Putamen (tissue), 1 donor: ENCODE measurements around the gene SCFD1.
"Not testable (repeated sequence)": the region's sequence is repeated elsewhere in the genome, so short reads cannot be mapped to it uniquely, and the experiment has no call there.

Source experiments
- DNase-seq: peaks from one replicate; pipeline ENCODE4 v3.0.0-alpha.2; 2016; ENCODE audit warnings: low spot score

Gene SCFD1

DNA sequence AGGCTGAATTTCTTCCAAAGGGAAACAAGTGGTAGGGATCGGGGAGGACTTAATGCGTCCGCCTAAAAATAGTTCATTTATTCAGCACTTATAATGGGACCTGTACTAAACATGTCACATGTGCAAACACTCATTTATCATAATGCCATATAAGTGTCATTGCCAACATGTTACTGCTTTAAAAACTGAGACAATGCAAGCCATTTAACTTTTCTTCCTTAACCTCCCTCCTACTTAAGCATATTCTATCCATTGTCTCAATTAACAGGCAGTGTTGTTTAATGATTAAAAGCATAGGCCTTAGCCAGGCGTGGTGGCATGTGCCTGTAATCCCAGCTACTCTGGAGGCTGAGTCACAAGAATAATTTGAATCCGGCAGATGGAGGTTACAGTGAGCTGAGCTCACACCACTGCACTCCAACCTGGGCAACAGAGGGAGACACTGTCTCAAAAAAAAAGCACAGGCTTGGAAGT is 13.5 kb upstream of the SCFD1 start:
- no peak for DNase-seq

DNA sequence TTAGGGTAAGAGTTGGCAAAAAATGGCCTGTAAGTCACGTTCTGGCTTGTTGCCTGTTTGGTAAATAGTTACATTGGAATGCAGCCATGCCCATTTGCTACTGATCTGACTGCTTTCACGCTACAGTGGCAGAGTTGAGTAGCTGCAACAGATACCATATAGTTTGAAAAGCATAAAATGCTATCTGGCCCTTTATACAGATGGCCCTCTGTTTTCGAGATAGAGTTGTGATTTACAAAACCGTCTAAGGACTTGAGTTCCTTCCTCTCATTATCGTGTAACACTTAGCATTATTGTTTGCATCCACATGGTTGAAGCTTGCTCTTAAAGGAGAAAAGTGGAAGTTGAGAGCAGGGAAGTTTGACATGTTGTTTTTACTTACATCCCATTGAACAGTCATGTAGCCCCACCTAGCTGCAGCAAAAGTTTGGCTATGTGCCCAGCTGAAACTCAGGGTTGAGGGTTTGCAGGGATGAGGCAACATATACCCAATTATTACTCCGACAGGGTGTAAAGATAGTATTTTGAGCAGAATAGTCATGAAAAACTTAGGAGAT is 11.3 kb upstream of the SCFD1 start:
- DNase-seq = peak; percentile 45

DNA sequence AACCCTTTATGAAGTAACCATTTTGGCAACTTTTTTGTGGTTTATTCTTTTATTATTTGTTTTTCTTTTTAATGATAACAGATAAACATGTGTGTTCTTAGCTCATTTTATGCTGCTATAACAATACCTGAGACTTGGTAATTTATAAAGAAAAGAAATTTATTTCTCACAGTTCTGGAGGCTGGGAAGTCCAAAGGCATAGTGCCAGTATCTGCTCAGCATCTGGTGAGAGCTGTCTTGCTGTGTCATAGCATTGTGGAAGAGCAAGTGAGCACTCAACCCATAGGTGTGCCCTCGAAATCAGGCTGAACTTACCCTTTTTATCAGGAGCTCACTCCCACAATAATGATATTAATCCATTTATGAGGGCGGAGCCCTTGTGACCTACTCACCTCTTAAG is 8.0 kb upstream of the SCFD1 start:
- no peak for DNase-seq

DNA sequence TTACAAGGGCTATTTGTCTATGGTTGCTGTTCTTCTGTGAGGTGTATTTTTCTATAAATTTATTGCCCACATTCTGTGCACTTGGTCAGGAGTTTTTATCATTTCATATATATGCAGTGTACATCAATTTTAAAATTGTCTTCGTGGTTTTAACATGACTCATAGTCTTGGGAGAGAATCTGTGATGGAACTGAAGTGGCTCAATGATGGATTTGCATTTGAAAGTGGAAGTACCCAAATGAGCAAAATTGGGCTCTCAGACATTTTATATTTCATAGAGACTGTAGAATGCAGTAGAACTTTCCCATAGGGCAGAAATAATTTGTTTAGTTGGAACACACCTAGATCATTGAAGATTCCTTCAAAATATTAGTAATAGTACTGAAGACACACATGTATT is 1.9 kb upstream of the SCFD1 start:
- DNase-seq = no peak

DNA sequence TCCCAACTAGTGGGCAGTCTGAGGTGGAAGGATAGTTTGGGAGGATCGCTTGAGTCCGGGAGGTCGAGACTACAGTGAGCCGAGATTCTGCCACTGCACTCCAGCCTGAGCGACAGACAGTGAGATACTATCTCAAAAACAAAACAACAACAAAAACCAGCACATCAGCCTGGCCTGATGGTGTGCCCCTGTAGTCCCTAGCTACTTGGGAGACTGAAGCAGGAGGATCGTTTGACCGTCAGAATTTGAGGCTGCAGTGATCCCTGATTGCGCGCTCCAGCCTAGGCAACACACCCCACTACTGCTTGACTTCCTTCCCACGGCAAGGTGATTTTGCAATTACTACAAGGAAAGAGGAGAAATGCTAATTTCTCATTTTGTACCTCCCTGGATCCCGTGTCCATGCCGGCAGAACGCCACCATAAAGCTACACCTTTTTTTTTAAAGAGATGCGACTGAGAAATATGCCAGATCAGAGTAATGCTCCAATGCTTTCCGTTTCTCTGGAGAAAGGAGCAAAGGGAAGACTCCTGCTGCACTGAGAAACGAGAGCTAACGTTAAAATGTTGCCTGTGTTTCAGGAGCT is 672 bp upstream of the SCFD1 start:
- peak; percentile 28 for DNase-seq

DNA sequence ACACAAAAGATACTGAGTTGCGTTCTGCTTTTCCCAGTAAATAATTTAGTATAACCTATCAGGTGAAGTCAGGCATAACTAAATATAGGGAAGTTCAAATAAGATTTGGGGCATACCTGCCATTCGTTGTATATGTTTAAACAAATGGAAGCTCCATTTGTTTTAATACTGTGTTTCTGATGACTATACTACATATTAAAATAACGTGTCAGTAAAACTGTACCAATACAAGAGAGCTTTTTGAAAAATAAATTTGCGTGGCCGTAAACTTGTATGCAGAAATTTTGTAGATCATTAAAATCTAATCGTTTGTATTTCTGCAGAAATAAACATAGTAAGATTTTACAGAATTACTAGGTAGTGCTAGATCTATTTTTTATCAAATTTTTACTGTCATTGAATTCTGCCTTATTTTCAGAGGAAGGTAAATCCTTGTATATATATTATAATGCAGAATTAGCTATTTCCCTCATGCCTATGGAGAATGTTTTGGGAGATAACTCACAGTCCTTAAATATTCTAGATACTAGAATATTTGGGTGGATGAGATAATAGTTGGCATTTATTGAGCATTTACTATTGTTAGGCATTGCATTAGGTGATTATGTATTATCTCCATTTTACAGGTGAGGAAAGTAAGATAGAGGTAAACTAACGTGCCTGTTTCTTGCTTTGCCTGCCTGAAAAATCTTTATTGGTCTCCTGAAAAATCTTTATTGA is 1.5 kb downstream of the SCFD1 start:
- no peak for DNase-seq

DNA sequence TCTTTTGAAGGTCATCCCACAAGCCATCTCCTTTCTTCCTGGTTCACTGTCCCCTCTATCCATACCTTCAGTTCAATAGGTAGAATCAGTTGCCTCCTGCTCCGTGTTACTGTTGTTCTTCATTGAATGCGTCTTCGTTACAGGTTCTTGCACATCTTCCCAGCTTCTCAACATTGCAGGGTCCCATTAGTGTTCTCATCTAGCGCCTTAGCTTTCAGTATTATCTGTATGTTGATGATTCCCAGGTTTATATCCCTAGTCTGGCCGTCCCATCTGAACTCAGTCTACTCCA is 2.0 kb downstream of the SCFD1 start:
- no peak for DNase-seq

DNA sequence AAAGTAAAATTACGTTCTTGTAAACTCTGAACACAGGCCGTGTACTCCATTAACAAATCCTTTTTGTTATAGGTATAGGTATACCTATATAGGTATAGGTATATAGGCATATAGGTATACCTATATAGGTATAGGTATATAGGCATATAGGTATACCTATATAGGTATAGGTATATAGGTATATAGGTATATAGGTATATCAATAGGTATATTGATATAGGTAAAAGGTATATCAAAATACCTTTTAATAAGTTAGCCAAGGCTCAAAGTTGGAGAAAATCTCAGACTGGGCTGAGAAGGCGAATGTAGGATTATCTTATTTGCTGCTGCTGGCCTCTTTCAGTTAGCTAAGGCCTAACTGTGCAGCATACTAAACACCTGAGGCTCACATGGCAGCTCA is 3.4 kb downstream of the SCFD1 start:
- no peak for DNase-seq

DNA sequence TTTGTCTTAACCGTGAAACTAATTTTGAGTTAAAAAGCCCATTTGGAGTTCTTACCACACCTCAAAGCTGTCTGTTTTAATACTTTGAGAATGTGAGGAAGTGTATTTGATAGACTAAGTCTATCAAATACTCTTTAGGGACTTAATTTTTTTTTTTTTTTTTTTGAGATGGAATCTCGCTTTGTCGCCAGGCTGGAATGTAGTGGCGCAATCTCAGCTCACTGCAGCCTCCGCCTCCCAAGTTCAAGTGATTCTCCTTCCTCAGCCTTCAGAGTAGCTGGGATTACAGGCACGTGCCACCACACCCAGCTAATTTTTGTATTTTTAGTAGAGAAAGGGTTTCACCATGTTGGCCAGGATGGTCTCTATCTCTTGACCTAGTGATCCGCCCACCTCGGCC is 7.3 kb downstream of the SCFD1 start:
- DNase-seq = not testable (repeated sequence)

DNA sequence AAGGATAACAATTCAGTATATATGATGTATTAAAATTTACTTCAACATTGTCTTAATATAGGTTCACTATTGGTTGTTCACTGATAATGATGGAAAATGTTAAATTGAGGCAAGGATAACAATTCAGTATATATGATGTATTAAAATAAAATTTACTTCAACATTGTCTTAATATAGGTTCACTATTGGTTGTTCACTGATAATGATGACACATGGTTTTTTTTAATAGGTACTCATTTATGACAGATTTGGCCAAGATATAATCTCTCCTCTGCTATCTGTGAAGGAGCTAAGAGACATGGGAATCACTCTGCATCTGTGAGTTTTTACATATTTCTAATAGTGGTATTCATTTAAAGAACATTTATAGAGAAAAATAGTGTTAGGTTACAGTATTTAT is 8.1 kb downstream of the SCFD1 start:
- no peak for DNase-seq

DNA sequence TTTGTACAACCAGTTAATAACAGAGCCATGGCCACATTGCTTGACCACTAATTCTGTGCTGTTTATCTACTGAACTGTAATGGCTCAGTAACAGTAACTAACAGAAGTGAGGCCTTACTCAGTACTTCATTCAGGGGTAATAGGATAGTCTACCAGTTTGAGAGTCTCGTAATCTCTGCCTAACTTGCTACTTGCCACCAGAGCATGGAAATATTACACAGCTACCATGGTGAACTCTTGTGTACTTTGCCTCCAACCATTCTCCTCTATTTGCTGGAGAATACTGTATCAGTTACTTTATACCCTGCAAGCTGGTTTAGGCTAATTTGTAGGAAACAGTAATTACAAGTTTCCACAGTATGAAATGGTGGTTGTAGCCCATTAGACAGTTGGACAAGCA is 10.6 kb downstream of the SCFD1 start:
- no peak for DNase-seq

DNA sequence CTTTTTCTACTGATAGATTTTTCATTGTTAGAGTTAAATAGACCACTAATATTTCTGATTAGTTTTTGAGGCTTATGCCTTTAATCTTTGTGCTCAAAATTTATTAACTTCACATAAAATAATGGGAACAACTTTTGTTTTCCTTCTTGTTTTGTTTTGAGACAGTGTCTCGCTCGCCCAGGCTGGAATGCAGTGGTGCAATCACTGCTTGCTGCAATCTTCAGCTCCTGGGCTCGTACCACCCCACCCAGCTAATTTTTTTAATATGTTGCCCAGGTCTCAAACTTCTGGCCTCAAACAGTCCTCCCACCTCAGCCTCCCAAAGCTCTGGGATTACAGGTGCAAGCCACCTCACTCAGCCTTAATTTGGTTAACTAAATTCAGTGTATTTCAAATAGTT is 16.8 kb downstream of the SCFD1 start:
- DNase-seq = no peak

DNA sequence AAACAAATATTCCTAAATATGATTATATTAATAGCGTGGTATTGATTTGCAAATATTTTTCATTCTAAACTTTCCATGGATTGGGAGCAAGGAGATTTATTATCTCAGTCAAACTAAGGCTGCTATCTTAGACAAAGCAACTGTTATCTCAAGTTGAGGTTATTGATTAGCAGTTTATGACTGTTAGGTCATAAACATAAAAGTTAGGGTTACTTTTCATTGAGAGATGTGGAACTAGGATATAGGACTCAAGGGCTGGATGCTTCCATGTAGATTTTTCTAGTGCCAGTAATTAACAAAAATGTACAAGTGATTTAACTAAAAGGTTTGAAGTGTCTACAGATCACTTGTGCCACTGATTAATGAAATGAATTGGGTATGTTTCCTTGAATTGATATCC is 19.1 kb downstream of the SCFD1 start:
- no peak for DNase-seq

DNA sequence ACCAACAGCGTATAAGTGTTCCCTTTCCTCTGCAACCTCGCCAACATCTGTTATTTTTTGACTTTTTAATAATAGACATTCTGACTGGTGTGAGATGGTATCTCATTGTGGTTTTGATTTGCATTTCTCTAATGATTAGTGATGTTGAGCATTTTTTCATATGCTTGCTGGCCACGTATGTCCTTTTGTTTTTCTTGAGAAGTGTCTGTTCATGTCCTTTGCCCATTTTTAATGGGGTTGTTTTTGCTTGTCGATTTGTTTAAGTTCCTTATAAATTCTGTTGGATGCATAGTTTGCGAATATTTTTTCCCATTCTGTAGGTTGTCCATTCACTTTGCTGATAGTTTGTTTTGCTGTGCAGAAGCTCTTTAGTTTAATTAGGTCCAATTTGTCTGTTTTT is 22.3 kb downstream of the SCFD1 start:
- not testable (repeated sequence) for DNase-seq

DNA sequence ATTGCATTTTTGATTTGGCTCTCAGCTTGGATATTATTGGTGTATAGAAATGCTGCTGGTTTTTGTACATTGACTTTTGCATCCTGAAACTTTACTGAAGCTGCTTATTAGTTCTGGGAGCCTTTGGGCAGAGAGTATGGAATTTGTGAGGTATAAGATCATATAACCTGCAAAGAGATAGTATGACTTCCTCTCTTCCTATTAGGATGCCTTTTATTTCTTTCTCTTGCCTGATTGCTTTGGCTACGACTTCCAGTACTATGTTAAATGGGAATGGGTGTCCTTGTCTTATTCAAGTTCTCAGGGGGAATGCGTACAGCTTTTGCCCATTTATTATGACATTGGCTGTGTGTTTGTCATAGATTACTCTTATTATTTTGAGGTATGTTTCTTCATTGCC is 23.5 kb downstream of the SCFD1 start:
- no peak for DNase-seq

DNA sequence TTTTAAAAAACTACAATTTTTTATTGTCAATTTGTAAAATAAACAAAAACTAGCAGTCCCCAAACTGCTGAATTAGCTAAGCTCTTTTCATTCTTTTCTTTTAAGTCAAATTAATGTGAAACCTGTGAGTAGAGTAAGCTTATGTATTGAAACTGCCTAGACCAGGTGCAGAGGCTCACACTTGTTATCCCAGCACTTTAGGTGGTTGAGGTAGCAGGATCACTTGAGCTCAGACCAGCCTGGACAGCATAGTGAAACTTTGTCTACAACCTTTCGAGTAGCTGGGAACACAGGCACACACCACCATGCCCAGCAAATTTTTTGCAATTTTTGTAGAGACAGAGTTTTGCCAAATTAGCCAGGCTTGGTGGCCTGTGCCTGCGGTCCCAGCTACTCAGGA is 26.4 kb downstream of the SCFD1 start:
- DNase-seq = no peak

DNA sequence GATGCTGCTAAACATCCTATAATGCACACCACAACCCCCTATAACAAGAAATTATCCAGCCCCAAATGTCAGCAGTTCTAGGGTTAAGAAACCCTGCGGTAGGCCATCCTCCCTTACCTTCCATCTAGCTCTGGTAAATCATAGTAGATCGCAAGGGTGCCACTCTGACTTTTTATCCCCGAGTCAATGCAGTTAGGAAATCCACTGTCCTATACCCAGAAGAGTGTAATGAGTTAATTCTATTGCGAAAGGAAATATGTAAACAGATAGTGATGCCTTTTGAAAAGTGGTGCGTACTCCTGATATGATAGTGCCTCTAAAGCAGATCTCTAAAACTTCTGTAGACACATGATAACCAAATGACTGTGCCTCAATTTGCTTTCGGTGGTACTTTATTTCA is 29.8 kb downstream of the SCFD1 start:
- no peak for DNase-seq

DNA sequence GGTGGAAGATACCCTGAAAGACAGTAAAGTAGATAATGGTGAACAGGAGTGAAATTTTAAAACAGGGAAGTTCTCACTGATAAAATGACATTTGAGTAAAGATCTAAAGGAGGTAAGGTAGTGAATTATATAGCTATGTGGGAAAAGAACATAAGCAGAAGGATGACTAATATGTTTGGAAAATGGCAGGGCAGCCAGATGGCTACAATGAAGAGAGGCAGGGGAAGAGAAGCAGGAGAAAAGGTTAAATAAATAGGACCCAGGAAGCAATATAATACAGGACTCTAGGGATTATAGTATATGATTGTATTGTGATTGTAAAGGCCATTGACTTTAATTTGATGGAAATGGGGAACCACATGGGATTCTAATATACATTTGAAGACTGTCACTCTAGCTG is 33.0 kb downstream of the SCFD1 start:
- DNase-seq = no peak

DNA sequence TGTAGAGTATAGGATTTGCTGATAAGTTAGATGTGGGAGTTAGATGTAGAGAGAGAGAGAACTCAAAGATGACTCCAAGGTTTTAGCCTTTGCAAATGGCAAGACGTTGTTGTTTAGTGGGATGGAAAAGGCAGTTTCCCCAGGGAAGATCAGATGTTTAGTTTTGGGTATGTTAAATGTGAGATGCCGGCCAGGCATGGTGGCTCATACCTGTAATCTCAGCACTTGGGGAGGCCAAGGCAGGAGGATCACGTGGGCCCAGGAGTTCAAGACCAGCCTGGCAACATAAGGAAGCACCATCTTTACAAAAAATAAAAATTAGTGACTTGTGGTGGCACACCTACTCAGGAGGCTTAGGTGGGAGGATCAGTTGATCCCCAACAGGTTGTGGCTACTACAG is 33.5 kb downstream of the SCFD1 start:
- no peak for DNase-seq

DNA sequence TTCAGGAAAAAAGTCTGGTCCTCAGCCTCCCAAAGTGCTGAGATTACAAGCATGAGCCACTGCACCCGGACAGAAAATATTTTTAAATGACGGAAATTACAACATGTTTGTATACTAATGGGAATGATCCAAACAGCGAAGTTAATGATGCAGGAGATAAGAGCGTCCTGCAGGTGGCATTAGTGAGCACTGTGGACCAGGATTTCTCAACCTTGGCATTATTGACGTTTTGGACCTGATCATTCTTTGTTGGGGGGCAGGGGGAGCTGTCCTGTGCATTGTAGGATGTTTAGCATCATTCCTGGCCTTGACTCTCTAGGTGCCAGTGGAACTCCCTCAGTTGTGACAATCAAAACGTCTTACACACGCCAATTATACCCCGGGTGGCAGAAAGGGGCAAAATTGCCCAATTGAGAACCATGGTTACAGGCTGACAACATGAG is 34.1 kb downstream of the SCFD1 start:
- no peak for DNase-seq

DNA sequence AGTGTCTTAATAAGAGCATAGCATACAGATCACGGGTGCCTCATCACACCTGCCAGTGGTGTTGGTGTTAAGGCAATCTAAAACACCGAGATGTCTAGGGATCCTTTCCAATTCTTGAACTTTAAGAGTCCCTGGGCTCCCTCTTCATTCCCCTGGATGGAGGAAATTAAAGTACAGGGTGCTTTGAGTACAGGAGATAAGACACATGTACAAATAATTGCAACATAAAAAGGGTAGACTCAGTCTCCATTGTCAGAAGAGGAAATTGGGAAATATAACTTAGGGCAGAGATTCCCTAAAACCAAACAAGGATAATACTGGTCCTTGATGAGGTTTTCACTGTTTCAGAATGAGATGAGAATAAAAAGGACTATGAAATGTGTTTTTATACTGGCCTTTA is 34.9 kb downstream of the SCFD1 start:
- no peak for DNase-seq

DNA sequence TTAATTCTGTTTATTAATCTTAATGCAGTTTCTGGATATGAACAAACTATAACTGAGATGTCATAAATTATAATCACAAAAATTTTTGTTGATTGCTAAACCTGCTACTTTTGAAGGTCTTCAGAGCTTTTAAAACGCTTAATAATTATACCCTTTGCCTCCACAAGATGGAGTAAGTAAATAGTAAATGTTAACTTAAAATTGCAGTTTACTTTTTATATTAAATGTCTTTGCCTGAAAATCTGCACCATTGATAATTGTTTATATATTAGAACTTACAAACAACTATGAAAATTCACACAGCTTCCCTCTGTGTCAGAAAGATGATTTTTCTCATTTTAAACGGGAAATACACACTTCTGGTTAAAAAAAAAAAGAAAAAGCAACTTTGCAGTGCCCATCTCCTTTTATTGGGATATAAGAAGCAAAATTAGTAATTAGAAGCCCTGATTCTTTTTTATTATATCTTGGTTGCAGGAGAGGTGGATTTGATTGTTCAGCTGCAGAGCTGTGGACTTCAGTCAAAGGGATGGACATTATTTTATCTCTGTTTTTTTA is 35.6 kb downstream of the SCFD1 start:
- DNase-seq = no peak

DNA sequence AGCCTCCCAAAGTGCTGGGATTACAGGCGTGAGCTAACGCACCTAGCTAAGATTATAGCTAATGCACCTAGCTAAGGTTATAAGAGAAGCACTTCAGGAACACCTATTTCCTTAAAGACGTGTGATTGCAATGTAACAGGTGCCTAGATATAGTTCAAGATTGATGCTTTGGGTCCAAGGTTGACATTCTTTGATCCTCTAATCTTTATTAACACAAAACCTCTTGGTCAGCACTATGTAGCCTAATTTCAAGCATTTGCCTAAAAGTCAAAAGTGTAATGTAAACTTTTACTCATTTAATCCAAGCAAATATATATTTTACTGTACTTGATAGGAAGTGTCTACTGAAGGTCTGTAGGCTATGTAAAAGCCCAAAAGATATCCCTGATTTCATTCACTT is 36.5 kb downstream of the SCFD1 start:
- no peak for DNase-seq

DNA sequence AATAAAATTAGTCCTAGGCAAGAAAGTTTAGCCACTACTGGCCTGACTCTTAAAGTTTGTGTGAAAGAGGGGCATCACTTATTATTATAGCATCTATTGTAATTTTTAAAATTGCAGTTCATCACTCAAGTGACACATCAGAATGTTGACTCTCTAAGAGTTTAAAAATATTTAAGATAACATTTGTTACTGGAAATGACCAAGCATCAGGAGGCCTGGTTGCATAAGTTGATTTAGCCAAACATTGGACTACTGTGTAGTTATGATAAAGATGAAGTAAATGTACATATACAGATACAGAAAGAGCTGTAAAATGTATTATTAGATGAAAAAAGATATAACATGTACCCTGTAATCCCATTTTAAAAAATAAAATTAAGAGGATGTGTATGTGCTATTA is 47.5 kb downstream of the SCFD1 start:
- no peak for DNase-seq
